Measurements from ENCODE around the gene CD300H.

DNA sequence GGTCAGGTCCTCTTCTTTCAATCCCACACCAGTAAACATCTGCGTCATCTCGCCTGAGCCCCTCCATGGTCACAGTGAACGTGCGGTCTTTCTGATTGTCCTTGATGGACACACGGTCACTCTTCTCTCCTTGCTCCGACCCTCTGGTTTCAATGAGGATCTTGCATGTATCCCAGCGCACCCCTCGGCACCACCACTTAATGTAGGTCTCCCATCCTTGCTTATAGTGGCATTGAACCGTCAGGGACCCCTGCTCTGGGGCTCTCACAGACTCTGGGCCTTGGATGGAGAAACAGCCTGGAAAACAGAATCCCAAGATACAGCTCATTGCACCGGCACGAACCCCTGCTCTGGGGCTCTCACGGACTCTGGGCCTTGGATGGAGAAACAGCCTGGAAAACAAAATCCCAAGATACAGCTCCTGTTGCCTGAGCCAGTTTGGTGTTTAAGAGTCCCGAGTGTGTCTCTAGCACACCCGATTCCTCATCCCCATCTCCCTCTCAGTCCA is 41.5 kb downstream of the CD300H start:
- TF ChIP-seq, protein P1, sequence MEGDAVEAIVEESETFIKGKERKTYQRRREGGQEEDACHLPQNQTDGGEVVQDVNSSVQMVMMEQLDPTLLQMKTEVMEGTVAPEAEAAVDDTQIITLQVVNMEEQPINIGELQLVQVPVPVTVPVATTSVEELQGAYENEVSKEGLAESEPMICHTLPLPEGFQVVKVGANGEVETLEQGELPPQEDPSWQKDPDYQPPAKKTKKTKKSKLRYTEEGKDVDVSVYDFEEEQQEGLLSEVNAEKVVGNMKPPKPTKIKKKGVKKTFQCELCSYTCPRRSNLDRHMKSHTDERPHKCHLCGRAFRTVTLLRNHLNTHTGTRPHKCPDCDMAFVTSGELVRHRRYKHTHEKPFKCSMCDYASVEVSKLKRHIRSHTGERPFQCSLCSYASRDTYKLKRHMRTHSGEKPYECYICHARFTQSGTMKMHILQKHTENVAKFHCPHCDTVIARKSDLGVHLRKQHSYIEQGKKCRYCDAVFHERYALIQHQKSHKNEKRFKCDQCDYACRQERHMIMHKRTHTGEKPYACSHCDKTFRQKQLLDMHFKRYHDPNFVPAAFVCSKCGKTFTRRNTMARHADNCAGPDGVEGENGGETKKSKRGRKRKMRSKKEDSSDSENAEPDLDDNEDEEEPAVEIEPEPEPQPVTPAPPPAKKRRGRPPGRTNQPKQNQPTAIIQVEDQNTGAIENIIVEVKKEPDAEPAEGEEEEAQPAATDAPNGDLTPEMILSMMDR (IDR thresholded peaks at IDR 0.05; ENCODE audit: low read depth, low read length) = no peak
- TF ChIP-seq MYC (IDR thresholded peaks at IDR 0.05; ENCODE audit: low read depth, low read length) (no peak), POLR2A (IDR thresholded peaks at IDR 0.05; ENCODE audit: extremely low read depth, insufficient read length) (no peak)
- TF ChIP-seq, protein P2, sequence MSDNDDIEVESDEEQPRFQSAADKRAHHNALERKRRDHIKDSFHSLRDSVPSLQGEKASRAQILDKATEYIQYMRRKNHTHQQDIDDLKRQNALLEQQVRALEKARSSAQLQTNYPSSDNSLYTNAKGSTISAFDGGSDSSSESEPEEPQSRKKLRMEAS (IDR thresholded peaks at IDR 0.05; ENCODE audit: low read depth, low read length) = no peak

Data from NB4 (cell line).